Kasumi-1 (cell line): ENCODE results near the gene FOXP1.

Experiments used
- DNase-seq, 2 experiments: peaks; one replicate each; lab custom pipeline; 2025; lab: John Stamatoyannopoulos, UW

The FOXP1 gene

DNA sequence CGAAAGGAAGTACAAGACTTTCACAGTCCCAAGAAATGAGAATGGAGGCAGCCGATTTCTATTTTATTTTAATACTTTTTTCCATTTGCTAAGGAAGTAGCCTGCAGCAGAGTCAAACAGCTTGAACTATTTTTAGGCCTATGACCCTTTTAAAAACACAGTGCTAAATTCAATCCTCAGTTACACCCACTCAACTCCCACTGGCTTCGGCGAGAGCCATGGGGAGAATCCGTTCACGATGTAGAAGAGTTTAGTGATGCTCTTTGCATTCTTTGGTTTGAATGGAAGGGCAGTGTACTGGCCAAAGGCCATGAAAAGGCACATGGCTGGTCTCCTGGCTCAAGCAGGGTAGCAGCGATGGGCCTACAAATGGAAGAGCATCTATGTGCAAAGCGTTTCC lies 343.5 kb downstream of the FOXP1 start:
- no peak for DNase-seq

DNA sequence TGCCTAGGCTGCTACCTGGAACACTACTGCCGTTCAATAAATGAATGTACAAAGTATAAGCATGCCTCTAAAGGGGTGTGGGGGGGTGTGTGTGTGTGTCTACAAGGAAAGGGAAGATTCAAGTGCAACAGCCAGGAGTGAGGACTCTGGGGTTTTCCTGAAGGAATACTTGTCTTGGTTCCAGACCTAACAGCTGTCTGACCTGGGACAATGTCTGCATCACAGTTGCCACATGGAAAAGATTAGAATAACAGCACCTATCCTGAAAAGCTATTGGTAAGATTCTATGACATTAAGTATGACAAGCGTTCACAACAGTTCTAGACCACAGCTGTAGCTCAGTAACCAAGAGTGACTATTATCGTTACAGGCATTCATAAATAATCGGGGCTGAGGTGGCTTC lies 345.2 kb downstream of the FOXP1 start:
- DNase-seq, result no peak

DNA sequence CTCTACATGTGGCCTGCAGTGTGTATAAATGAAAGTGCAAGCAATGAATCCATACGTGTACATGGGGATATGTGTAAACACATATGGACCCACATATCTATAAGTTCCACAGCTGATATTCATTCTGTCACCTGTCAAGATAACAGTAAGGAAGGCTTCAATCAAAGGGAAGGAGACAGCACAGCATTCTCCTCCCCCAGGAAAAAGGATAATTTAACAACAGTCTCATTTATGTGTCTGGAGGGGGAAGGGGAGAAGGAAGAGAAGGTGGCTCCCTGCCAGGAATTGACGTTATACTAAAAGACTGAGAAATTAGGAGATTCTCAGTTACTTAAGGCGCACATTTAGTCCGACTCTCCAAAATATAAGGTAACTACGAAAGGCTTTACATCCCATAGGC lies 345.9 kb downstream of the FOXP1 start:
- DNase-seq, result no peak

DNA sequence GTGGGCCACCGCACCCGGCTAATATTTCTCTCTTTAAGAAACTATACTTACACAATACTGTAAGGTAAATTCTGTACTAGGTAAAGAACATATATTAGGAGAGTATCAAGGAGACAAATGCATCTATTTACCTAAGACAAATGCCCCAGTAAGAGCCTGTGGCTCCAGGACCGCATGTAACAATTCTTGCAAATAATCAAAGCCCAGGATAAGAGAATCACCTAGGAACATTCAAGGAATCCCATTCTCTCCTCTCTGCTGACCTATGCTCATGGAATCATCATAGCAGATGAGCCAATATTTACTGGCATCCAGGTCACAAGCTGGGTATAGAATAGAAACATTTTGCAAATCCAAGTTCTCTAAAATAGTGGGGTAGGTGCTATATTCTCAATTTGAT lies 347.7 kb downstream of the FOXP1 start:
- no peak for DNase-seq

DNA sequence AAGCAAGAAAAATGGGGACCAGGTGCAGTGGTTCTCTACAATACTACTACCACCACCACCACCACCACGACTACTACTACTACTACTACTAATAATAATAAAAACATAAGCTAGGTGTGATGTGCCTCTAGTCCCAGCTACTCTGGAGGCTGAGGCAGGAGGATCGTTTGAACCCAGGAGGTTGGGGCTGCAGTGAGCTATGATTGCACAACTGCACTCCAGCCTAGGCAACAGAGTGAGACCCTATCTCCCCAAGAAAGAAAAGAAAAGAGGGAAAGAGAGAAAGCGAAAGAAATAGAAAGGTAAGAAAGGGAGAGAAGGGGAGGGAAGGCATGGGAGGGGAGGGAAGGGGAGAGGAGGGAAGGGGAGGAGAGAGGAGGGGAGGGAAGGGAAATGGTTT lies 350.6 kb downstream of the FOXP1 start:
- no peak for DNase-seq

DNA sequence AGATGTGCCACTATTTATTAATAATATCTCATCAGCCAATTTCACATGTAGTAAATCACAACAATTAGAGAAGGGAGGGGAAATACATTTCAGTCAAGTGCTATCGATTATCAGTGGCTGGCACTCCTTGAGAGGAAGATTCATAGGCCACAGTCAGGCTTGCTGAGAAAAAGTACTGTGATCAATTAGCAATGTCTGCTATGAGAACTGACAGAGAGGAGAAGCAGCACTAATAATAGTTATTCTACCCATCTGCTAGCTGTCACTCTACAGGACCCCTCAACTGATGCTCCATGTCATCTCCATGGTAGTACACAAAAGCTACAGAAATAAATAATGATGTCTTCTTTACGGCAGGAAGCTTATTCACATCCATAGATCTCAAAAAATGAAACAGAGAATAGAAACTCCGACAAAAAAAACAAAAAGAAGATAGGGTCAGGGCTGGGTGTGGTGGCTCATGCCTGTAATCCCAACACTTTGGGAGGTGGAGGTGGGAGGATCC lies 351.3 kb downstream of the FOXP1 start:
- DNase-seq, result no peak

DNA sequence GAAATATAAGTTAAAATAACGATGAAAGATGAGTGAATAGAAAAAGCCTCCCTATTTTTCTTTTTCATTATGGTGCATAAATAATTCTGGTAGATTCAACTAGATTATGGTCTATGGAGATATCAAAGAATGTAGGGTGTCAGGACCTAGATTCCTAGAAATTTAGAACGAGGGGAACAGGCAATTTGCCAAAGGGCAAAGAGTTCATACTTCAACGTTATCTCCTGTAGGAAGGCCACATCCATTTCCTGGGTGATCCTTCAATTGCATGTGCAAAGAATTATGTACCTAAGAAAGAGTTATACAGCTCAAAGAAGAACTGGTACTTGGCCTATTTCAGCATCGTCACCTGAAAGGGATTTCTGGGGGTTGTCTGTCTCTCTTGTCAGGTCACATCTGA lies 351.8 kb downstream of the FOXP1 start:
- DNase-seq, result no peak

DNA sequence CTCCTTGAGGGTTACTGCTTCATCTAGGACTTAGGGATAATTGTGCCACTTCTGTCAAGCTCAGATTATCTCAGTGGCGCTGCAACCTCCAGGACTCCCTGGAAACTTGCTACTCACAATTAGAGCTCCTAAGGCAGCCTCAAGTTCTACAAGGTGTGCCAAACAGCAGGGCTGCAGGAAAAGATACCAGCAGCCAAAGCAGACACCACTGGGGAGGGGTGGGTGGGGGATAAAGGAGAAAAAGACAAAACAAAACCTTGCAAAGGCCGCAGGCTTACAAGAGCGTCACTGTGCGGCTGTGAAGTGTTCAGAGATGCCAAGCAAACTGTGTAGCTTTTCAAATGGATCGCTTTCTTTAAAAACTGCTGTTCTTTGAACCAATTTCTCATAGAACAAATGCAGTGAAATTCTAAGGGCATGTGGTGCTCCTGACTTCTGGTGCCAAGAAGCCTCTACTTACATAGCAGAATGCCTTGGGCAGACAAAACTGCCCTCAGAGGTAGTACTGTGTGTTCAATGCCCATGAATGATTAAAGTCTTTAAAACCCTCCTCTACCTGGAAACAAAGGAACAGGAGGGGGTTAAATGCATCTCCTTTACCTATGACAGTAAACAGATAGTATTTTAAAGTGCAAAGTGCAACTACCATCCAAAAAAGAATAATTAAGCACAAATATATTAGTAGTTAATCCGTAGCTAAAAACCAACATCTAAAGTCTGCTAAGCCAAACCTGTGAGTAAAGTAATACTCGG lies 353.4 kb downstream of the FOXP1 start:
- no peak for DNase-seq

DNA sequence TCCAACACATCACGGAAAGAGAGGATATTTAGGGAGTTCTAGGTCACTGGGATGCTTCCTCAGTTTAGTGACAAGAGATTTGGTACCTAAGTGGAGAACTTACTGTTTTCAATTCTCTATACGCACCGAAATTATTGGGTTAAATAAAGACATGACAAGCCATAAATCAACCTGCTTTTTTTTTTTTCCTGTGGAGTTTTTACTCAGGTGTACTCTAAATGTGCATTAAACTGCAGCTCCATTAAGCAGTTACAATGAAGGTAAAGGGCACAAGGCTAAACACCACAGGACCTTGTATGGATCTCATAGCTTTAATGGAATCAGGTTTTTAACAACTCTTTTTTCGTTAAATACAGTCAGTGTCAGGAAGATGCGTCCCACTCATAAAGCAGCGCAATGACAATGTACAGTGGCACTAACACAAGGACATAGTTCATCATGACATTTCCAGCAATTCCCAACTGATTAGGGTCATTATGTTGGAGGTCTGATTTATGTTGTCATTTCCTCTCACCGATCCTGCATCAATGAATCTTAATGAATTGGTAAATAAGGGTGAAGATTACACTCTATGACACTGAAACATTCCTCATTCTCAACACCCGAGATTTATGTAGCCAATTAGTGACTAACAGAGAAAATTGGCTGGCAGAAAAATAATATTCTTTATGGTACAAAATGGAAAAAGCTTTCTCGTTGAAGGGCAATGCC lies 355.2 kb downstream of the FOXP1 start:
- no peak for DNase-seq

DNA sequence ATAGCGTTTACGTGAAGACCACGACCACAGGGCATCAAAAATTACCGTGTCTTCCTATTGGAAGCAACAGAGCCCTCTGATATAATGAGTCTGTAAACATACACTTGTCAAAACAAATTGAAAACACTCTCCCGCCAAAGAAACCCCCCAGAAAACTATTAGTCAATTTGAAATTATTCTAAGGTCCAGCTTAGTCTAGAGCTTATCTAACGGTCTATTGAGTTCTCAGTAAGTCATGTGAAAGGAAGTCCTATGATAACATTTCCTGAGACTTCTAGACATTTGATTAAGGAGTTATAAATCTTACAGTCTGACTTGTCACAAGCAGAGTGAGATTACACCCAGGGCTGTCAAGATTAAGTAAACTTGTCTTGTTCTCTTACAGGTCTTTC lies 356.3 kb downstream of the FOXP1 start:
- DNase-seq, result no peak

DNA sequence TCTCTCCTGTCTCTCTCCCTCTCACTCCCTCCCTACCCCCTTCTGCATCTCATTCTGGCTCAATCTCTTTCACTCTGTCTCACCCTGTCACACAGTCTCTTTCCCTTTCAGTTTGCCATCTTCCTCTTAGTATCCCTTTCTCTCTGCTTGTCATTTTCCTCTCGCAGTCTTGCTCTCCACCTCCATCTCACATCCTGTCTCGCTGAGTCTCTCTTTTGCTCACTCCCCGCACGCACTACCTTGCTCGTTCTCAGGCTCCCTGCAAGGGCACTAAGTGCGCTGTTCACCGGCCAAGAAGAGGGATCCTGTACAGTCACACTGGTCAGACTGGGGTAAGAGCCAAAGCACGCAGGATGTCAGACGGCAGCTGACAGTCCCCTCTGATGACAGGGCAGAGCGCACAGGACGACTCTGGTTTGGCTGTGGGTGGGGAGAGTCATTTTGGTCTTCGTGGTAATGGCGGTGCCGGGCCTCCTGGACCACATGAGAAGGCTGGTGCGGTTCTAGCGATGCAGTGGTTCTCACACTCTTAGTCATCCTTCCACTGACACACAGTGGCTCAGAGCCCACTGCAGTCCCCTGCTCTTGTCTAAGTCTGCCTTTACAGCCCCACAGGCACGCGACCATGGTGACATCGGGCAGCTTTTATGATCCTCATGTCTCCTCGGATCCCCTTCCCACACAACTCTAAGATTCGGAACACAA lies 356.8 kb downstream of the FOXP1 start:
- DNase-seq, result no peak

DNA sequence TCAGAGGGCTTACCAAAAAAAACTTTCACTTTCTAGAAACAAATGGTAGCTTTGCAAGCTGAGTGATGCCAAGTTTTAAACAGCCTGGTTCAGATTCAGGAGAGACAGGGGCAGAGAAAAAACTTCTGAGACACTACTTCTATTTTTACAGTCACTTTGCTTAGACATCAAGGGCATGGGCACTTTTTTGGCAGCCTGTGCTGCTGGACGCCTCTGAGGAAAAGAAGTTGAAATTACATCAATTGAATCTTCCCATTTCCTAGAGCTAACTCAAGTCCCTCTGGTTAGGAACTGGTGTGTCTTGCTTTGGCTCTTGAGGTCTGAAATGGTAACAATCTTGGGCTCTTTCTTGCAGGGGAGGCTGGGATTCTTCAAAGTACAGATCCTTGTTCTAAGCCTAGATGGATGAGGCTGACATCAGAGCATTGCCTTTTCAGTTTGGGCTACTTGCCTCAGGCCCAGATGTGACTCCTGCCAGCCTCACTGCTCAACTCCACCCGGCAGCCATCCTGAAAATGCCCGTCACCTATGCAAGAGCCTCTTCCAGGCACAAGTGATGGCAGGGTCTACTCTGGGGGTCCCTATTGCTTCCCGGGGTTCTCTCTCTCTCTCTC lies 357.5 kb downstream of the FOXP1 start:
- no peak for DNase-seq

DNA sequence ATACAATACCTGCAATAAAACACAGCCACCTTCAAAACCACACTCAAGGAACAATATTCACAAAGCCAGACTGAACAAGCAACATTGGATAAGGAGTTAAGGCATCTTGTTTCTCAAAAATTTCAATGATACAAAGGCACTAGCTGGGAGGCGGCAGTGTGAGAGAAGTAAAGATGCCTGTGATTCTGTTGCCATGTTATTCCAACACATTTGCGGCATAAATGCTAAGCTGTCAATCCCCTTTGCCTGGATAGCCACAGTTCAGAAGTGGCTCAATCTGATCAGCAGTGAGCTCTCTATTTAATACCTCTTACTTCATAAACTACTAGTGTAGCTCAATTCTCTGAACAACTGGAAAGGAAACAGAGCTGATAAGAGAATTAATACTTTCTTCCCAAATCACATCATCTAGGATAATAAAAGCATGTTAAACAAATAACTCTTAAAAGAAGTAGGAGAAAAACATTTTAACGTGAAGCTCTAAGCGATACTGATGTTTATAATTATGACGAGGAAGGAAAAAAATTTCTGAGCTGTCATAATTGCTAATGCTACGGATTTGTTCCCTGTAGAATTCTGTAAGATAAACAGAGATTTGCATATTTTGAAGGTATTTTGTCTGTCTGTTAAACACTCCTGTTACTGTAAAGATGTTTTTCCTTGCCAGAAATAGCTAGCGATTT lies 358.4 kb downstream of the FOXP1 start:
- DNase-seq, result no peak

DNA sequence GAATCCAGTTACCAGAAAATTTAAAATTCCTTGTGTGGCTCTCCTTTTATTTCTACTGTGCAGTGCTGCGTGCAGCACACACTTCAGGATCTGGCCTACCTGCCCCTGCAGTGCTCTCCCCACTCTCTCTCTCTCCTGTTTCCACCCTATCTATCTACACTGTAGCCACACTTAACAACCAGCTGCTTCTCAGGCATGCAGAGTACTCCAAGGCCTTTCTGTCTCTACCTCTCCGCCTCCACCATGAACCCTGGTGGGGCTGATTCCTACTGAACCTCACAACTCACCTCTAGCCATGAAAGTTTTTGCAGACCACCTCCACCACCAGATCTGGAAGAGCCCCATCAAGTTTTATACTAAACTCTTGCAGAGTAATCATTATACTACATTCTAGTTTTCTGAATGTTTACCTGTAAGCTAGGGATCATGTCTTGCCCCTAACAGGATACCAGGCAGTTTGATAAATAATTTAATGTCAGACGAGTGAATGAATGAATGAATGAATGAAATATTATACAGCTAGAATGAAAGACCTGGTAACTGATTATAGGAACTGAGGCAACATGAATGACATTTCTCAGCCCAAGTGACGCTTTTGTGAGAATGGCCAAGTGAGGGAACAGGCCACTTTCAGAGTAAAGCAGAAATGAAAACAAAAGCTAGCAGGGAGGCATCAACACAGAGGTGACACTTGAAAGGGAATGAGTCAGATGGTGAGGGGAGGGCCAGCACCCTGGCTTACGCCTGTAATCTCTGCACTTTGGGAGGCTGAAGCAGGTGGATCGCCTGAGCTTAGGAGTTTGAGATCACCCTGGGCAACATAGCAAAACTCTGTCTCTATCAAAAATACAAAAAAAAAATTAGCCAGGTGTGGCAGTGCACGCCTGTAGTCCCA lies 363.5 kb downstream of the FOXP1 start:
- DNase-seq, result no peak

DNA sequence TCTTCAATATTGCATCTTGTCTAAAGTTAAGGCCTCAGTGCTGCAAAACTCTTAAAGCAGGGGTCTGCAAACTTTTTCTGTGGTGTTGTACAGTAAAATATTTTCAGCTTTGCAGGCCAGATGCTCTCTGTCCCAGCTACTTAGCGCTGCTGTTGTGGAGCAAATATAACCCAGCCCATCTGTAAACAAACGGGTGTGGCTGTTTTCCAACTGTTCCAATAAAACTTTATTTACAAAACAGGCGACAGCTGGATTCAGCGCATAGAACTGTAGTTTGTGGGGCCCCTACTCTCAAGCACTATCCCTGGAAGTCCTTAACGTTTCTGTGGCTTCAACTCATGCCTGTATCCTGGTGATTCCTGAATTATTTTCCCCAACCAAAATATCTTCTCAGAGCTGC lies 365.0 kb downstream of the FOXP1 start:
- DNase-seq, result no peak

DNA sequence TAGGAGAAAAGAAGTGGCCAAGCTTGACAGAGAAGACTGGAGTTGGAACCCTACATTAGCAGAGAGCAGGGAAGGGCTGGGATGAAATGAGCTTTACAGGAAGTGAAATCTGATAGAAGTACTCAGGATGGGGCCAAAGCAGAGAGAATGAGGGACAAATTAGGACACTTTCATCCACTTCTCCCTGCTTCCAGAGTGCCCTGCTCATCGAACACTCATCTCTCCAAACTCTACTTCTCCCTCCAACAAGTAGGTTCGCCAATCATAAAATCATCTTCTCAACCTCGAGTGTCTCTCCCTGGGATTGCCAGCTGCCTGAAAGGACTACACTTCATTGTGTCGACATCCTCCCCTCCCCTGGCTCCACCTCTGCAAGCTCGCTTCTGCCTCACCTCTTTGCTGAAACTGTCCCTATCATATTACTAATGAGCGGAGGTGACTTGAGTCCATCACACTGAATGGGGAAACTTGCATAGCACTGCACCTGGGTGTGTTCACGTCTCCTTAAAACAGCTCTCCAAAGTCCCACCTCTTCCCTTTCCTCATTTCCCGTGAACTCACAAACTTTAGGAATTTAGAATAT lies 365.8 kb downstream of the FOXP1 start:
- no peak for DNase-seq

DNA sequence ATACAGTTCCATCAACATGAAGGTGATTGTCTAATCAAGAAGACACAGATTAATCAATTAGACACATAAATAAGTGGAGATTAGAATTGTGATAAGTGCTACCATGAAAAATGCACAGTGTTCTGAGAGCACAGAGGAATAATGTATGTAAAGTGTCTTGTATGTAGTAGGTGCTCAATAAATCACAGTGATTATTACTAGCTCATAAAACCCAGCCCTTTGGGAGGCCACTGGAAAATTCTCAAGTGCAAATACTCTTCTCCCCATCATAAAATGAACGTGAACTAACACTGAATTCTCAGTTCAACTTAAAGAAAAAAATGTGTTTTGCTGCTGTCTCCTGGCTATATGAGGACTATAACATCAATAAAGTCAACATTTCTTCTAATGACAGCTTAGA lies 368.2 kb downstream of the FOXP1 start:
- no peak for DNase-seq

DNA sequence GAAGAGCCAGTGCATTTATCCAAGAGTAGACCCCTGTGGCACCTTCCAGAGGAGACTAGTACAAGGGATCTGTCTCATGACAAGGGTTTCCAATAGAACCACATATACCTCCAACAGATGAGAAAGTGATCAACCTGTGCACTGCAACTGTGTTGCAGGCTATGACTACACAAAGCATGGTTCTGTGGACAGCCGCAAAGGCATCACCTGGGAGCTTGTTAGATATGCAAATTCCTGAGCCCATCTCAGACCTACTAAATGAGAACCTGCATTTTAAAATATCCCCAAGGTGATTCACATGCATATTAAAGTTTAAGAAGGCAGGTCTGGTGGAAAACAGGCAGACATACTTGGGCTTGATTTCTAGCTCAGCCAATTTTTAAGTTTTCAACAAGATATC lies 368.7 kb downstream of the FOXP1 start:
- DNase-seq, result no peak

DNA sequence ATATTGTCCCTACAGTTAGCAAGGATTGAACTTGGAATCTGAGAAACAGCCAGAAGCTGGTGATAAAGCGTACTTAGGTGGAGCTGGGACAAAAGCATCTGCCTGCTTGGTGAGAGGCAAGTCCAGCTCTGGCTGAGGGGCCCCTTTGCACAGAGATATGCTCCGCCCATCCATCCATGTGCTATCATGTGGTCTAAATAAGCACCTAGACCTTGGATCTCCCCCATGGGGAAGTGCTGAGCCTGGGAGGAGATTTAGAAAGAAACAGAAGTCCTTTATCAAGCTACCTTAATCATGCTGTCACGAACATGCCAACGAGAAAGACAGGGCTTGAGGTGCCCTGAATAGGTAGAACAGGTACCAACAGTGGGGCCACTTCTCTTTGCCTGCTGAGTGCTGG lies 369.5 kb downstream of the FOXP1 start:
- DNase-seq, result no peak

DNA sequence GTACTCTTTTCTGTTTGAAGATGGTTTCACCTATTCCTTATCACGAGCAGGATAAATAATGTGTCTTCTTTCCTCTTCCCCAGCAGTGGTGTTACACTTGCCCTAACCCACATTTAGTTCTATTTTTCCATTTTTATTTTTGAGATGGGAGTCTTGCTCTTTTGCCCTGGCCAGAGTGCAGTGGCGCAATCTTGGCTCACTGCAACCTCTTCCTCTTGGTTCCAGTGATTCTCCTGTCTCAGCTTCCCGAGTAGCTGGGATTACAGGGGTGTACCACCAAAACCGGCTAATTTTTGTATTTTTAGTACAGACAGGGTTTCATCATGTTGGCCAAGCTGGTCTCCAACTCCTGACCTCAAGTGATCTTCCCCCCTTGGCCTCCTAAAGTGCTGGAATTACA lies 372.4 kb downstream of the FOXP1 start:
- DNase-seq, result no peak
